Calu3 (cell line): ENCODE results near the gene CDH4. TPM values are rescaled to one million over a fixed set of nuclear protein-coding genes. Genes with fewer than 3 reads are reported as not detected.

ENCODE experiments used
- BruUV-seq: library from RNA; stranded (reverse); fragments of 400-500 nt; replicated peaks from 2 replicates; lab custom pipeline; 2021; lab: Mats Ljungman, UMichigan
- CTCF ChIA-PET: fragments of 300-600 bp; sonication (Branson Sonifier 250); formaldehyde crosslinking; loops from one replicate; lab custom pipeline; 2022; ENCODE audit warnings: antibody characterized with exemption; lab: Charles Lee
- DNase-seq: peaks from one replicate; pipeline ENCODE4 v3.0.0; 2022
- H3K27ac Mint-ChIP-seq: one replicate; pipeline ENCODE4 v1.8.0; 2022; ENCODE audit warnings: mixed read lengths; ENCODE audit not compliant: unreplicated experiment
- H3K27me3 Mint-ChIP-seq: one replicate; pipeline ENCODE4 v1.8.0; 2022; ENCODE audit warnings: mixed read lengths; ENCODE audit not compliant: unreplicated experiment
- H3K36me3 Mint-ChIP-seq: one replicate; pipeline ENCODE4 v1.8.0; 2022; ENCODE audit warnings: mild to moderate bottlenecking, moderate library complexity, mixed read lengths; ENCODE audit not compliant: insufficient read depth, unreplicated experiment
- H3K4me1 Mint-ChIP-seq: one replicate; pipeline ENCODE4 v1.8.0; 2022; ENCODE audit warnings: mild to moderate bottlenecking, low read depth, mixed read lengths; ENCODE audit not compliant: unreplicated experiment
- H3K4me3 Mint-ChIP-seq: one replicate; pipeline ENCODE4 v1.8.0; 2022; ENCODE audit warnings: mild to moderate bottlenecking, low read depth, moderate library complexity, mixed read lengths; ENCODE audit not compliant: unreplicated experiment
- H3K9me3 Mint-ChIP-seq: one replicate; pipeline ENCODE4 v1.8.0; 2022; ENCODE audit warnings: low read depth, mixed read lengths; ENCODE audit not compliant: unreplicated experiment
- CTCF ChIP-seq: fragments of 200-600 bp; IDR thresholded peaks from one replicate; pipeline ENCODE4 v1.8.0; 2022; ENCODE audit warnings: antibody characterized with exemption; ENCODE audit not compliant: unreplicated experiment
- intact Hi-C: fragments of 100-400 bp; cut with micrococcal nuclease; formaldehyde crosslinking; loops from one replicate; pipeline ENCODE4 v1.10.0; 2022; ENCODE audit not compliant: unreplicated experiment
- total RNA-seq: library from RNA; stranded (reverse); gene quantifications from 2 replicates; pipeline ENCODE4 v1.2.3, GENCODE V29; 2022

The CDH4 gene
- total RNA-seq, 1 experiment from 2014 or later, result not detected

GRCh38 chr20:61919239-61919638 lies 667.2 kb downstream of the CDH4 start:
- no peaks in the 10 kb centered on the region for H3K4me1 Mint-ChIP-seq
- no peak overlapping the region for H3K27ac Mint-ChIP-seq
- H3K27me3 Mint-ChIP-seq, result peaks cover 58% of the 10 kb centered on the region
- CTCF ChIA-PET, result no interaction called here
- no peak for DNase-seq
- no peaks in the 10 kb centered on the region for H3K36me3 Mint-ChIP-seq
- TF ChIP-seq CTCF, result no peak
- no TSS peak for BruUV-seq
- no peak overlapping the region for H3K4me3 Mint-ChIP-seq
- no peaks in the 10 kb centered on the region for H3K9me3 Mint-ChIP-seq
- intact Hi-C loops, result no loop called here

GRCh38 chr20:61919675-61920365 lies 667.8 kb downstream of the CDH4 start:
- BruUV-seq, result no TSS peak
- Mint-ChIP-seq H3K27me3 (peaks cover 52% of the 10 kb centered on the region), H3K4me1 (no peaks in the 10 kb centered on the region), H3K27ac (no peak overlapping the region), H3K36me3 (peaks cover 2% of the 10 kb centered on the region), H3K4me3 (no peak overlapping the region), H3K9me3 (no peaks in the 10 kb centered on the region)
- no peak for DNase-seq
- intact Hi-C loops, result no loop called here
- no peak for TF ChIP-seq CTCF
- CTCF ChIA-PET, result no interaction called here

DNA sequence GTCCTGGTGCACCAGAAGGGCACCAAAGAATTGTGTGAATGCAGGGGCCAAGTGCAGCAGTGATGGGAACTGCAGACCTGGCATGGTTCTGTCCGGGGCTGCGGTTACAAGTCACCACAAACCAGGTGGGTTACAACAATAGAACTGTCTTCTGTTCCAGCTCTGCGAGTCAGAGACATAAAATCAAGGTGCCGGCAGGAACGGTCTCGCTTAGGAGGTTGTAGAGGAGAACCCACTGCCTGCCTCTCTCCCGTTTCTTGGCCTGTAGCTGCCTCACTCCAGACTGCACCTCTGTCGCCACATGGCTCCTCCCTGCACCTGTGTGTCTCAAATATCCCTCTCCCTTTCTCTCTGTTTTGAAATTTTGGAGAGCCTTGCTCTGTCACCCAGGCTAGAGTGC lies 670.4 kb downstream of the CDH4 start:
- no TSS peak for BruUV-seq
- no peak for DNase-seq
- Mint-ChIP-seq H3K27me3 (peaks cover 42% of the 10 kb centered on the region), H3K27ac (no peak overlapping the region), H3K9me3 (no peaks in the 10 kb centered on the region), H3K36me3 (peaks cover 6% of the 10 kb centered on the region), H3K4me1 (peaks cover 10% of the 10 kb centered on the region), H3K4me3 (no peak overlapping the region)
- no peak for TF ChIP-seq CTCF
- intact Hi-C loops, result no loop called here
- CTCF ChIA-PET, result no interaction called here

- BruUV-seq, result no TSS peak
- intact Hi-C loops, result no loop called here
- Mint-ChIP-seq H3K27me3 (peaks cover 37% of the 10 kb centered on the region), H3K36me3 (peaks cover 6% of the 10 kb centered on the region), H3K4me1 (peaks cover 10% of the 10 kb centered on the region), H3K9me3 (no peaks in the 10 kb centered on the region), H3K27ac (no peak overlapping the region), H3K4me3 (no peak overlapping the region)
- CTCF ChIA-PET, result no interaction called here
- no peak for DNase-seq
- no peak for TF ChIP-seq CTCF
These were observed 670.9 kb downstream of the CDH4 start for GRCh38 chr20:61922936-61923335.
